CD4-positive, alpha-beta T cell treated with Interleukin-17A for 1 hour (primary cell): ENCODE results near the gene COL28A1.

ENCODE experiments used
- DNase-seq: peaks from one replicate; pipeline ENCODE4 v3.0.0-alpha.2; 2020

The COL28A1 gene

DNA sequence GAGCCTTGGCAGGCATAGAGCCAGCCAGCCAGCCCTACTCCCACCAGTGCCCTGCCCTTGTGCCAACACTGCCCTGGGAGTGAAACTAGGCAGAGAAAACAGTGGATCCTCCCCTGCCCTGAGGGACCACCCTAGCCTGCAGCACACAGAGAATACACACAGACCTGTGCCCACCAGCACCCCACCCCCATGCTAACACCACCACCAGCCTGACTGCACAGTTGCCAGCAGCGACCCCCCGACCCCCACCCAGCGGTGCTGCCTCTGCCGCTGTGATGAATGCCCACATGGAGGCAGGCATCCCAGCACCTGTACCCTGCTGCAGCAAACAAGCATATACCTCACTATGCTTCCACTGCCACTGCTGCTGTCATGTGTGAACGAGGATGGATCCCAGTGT is 21.6 kb upstream of the COL28A1 start:
- no peak for DNase-seq

DNA sequence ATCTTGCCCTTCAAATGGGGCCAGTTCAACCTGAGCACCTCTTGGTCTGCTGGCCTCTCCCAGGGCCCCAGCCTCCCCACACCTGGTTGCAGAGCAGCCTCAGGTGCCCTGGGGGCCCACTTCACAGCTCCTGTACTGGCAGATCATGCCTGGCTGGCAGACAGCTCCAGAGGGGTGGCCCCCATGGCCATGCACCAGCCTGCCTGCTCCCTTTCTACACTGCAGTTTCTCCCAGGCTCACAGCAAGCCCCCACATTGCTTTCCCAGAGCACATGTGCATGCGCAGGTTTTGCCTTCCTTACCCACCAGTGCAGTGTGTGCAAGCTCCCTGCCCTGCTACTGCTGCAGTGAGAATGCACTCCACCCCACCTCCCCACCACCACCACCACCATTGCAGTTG is 21.2 kb upstream of the COL28A1 start:
- DNase-seq = no peak

DNA sequence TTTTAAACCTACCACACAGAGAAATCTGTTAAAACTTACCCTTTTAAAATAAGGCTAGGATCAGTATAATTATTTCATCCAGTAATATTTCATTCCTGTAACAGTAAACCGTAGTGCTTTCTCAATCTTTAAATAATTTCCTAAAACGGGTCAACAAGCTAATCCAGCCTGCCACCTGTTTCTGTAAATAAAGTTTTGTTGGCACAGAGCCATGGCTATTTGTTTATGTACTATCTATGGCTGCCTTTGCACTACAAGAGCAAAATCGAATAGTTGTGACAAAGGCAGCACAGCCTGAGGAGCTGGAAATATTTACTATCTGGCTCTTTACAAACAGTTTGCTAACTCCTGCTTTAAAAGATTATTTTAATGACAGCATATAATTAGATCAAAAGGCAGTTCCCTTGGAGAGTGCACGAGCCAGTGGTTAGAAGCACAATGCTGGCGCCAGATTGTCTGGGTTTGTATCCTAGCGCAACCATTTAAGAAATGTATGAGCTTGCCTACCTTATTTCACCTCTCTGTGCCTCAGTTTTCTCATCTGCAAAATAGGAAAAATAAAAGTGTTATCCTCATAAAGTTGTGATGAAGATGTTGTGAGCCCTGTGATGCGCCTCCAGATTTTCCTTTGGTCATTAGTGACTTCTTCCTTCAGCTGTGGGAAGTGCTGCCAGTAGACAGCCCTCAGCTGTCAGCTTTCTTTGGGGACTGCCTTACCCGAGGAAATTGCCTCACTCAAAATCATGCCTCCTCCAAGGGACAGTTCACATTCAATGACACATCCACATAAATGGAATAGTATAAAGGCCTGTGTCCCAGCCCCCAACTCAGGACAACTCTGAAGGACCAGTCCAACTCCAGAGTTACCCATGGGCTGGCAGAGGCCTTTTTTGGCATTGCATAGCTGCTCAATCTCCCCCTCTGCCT is 19.2 kb upstream of the COL28A1 start:
- DNase-seq = no peak

DNA sequence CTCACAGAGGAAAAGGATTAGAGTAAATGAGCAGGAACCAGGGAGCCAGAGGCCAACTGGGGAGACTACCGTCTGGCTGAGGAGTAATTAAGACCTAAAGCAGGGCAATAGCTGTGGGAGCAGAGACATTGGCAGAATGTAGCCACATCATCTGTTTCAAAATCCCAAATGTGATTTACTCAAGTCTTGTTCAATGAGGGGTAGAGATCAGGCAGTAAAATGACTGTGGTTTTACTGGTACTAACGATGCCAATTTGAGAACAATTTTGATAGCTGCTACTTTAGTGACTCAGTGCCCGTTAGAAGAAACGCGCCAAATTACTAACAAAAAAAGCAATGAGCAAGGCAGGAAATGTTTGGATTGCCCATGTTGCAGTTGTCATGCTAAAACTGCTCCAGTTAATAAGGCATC is 18.4 kb upstream of the COL28A1 start:
- DNase-seq = no peak

DNA sequence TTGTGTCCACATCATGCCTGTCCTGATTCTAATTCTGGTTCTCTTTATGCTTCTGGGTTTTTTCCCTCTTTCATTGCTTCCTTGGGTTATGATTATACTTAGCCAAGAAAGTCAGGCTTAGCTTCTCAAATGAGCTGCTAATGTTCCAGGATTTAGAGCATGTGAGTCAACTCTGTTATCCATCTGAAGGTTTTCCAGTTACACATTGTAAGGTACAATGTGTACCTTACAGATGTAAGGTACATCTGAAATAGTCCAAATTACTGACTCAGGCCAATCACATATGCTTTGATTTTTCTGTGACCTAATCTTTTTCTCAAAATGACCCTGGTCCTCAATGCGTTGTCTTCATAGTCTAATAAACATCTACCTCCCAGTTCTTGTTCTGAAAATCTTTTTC is 17.7 kb upstream of the COL28A1 start:
- no peak for DNase-seq

DNA sequence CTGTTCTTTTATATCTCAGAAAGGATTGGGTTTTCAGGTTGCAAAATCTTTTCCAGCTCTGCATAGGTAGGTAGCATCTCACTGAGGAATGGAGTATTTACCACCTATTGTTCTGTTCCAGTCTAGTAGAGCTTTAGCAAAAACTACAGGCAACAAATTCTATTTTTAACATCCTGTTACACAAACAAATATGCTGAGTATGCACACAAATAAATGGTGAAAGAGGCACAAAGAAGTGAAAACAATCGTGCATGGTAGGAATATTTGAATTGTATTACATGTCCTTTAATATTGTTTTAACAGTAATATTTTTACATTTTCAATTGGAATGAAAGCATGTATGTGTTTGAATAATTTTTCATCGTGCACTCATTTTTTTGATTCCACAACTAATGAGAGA is 16.5 kb upstream of the COL28A1 start:
- no peak for DNase-seq

DNA sequence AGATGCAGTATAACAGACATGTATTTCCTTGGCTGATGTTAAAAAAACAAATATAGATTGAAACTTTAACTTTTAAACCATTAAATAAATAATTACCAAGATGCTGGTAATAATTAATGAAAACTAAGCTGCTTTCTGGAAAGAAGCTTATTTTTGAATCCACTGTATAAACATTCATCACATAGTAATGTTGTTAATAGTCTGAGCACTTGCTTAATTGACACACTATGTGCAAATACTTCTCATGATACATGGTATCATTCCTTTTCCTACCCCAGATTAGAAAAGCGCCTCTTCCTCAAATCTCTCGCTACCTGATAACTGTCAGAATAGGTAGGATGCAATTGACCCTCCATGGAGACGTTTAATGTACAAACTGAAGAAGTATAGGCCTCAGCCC is 15.0 kb upstream of the COL28A1 start:
- DNase-seq = no peak

DNA sequence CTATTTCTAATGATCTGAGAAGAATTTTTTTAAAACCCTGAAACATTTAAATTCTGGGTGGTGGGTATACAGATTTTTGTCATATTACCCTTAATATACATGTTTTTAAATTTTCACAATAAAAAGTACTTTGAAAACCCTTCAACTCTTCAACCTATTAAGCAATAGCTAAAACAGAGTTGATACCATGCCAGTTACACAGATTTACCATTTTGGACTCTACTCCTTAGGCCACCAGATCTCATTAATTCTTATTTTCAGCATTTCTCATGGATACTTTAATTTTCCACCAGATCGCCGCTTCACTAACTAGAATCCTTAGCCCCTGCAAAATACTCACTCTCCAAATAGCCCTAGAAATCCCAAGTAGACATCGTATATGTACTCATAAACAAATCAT is 12.7 kb upstream of the COL28A1 start:
- DNase-seq = no peak

DNA sequence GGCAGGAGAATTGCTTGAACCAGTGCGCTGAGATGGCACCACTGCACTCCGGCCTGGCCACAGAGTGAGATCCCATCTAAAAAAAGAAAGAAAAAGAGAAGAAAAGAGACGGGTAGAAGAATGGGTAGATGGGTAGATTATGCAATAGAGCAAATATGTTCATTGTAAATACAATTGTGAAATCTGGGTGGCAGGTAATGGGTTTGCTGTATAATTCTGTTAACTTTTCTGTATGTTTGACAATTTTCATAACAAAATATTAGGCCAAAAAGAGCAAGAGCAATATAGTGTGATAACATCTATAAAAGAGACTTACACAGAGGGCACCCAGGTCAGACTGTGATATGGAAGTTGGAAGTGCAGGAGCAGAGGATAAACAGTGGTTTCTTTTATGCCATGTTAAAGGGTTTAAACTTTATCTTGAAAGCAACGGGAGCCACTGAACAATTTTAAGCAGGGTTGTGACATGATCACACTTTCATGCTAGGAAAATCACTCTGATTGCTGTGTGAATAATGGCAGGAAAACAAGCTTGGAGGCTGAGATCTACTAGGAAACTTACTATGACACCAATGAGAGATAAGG is 6.7 kb upstream of the COL28A1 start:
- DNase-seq = no peak

DNA sequence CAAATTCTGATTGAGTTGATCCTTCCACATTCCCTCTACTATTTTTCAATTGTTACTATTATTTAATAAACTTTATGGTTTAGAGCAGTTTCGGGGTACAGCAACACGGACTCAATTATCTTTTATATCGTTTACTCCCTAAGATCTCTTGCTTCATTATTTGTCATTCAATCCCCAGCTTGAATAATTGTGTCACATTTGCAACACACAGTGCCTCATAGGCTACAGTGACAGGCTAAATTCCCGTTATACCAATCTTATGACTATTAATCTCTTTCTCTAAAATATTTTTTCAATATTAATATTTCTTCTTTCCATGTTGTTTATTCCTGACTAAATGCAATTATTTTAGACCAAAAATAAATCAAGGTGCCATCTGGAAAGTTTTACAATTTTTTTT is 4.0 kb upstream of the COL28A1 start:
- no peak for DNase-seq

DNA sequence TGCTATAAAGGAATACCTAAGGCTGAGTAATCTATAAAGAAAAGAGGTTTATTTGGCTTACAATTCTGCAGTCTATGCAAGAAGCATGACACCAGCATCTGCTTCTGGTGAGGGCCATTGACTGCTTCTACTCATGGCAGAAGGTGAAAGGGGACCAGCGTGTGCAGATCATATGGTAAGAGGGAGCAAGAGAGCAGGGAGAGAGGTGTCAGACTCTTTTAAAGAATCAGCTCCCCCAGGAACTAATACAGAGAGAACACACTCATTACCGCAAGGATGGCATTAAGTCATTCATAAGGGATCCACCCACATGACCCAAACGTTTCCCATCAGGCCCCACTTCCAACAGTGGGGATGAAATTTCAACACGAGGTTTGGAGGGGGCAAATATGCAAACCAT is 3.5 kb upstream of the COL28A1 start:
- DNase-seq = no peak

DNA sequence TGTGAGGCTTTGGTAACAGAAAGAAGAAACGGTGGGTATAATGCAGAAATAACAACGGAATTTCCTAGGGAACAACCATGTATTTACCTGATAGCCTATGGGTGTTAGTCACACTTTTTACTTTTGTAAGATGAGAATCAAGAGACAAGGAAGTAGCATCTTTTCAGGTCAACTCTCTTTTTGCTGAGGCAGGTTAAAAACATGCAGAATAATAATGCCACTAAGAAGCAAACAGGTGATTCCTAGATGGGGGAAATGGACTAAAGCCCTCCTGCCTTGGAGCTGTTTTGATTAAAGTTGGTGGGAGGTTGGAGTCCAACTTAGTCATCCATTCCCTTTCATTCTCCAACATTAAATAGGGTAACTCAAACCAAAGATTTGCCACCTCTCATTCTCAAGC is 2.0 kb upstream of the COL28A1 start:
- no peak for DNase-seq

DNA sequence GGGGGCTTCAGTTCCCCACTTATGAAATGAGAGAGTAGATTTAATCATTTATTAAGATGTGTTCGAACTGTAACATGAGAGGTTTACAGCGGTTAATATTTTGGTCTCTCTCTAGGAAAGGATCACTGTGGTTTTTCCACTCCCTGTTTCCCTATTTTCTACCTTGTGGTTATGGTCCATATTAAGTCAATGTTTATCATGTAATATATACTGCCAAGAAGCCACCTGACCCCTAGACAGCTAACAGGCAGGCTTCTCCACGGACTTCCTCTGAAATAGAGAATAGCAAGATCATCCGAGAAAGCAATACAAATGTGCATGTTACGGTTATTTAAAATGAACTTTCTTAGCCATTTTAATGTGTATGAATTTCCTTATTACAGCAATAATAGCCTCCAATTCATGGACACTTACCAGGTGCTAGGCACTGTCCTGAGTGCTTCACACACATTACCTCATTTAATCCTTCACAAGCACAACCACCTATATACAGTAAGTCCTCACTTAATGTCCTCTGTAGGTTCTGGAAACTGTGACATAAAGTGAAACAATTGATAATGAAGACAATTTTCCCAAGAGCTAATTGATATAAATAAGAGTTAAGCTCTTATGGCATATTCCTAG is 835 bp upstream of the COL28A1 start:
- DNase-seq = no peak

DNA sequence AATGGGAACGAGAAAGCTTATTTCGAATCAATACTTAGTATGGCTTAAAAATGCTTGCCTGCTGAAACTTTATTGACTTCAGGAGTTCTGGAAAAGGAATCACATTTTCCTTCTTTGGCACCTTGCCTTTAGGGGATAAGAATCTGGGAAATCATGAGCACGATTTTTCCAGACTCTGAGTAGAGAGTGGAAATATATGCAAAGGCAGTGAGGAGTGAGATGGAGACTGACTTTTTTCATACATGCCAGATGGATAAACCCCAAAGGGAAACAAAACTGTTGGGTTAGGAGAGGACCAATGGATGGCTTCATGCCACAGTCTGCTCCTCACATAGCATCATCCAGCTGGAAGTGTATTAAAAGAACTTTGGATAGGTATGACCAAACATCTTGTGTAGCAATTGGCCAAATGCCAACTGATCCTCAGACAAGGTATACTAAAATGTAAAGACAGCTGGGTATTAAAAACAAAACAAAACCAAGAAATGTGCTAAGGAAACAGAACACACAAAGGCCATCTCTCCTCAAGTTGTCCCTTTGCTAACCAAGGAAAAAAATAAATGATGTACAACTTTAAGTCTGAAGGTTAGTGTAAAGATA is 1.7 kb downstream of the COL28A1 start:
- DNase-seq = no peak

DNA sequence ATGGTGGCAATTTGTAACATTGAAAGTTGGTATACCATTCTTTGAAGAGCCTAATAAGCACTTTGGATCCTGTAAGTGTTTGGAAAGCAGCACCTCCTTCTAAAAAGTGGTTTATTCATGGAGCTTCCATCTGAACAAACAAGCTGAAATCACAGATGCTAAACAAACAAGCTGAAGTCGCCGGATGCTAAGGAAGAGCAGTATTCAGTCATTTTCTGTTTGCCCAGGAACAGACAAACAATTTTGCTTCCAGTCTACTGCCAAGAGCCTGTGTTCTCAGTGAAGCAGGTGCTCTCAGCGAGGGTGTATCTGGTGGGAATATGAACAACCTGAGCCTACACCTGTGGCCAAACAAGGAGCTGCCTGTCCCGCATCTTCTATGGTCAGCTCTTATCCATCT is 6.3 kb downstream of the COL28A1 start:
- DNase-seq = no peak

DNA sequence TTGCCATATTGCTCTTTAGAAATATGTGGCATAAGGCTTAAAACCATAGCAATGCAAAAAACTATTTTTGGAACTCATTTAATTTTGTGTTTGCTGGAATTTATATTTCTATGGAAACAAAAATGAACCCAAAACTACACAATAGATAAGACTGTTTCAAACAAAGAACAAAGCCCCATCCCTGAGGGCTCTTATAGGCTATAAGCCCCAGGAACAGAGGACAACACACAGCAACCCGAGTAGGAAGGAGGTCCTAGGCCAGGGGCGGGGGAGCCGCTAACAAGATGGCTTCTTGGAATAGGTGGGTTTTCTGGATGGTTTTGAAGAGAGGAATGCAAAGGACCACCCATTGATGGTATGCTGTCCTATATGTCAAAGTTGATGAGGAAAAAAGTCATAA is 8.6 kb downstream of the COL28A1 start:
- DNase-seq = no peak

DNA sequence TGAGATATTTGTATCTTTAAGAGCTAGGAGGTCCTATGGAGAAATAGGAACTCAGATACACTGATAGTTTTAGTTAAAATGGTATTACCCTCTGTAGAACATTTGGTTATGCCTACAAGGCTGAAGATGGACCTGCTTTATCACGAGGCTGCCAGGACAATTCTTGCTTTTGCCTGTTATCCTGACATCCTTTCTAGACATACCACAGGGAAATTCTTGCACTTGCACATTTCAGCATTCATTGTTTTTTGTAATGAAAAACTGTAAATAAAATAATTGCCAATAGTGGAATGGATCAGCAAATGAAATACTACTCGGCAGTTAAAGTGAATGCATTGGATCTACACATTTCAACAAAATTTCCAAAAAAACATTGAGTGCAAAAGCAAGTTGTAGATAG is 9.7 kb downstream of the COL28A1 start:
- DNase-seq = no peak

DNA sequence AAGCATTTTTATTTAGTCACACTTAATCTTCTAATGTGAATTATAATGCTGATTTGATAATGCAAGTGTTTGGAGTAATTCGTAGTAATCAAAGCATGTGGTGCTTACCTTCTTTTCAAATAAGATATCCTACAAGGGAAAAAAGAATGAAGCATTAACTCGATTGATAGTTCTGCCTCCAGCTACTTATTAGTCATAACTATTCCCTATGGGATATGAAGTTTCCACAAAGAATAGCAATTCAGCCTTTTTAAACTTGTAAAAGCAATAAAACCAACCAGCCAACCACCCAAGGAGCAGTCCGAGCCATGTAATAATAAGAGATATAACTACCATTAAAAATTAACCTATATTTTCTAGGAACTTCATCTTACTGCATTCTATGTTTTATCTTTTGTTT is 11.6 kb downstream of the COL28A1 start:
- DNase-seq = no peak

DNA sequence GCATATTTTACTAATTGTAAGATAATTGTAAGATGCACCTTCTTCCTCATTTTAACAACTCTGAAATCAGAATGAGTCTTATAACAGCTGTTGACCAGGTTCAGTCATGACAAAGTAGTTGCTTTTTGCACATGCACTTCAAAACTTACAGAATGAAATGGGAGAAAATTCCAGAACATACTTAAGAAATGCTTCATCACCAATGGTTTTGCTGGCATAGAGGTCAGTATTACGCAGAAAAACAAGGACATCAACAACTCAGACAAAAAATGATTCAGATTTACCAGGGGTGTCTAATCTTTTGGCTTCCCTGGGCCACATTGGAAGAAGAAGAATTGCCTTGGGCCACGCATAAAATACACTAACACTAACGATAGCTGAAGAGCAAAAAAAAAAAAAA is 13.3 kb downstream of the COL28A1 start:
- DNase-seq = no peak

DNA sequence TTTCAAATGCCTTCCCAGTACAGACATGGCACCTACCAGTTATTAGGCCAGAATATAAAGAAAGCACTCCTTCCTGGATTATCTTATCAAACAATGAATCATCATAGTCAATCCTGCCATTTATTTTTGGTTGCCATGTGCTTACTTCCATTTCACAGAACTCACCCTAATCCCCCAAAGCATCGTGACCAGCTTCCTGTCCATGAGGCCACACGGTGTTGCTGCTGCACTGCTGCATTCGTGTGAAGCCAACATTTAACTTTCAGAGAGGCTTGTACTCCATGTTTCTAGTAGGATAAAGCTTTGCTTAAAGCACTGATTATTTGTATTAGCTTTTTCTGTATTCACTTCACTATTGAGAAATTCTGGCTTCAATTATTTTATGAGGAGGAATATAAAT is 14.4 kb downstream of the COL28A1 start:
- DNase-seq = no peak

DNA sequence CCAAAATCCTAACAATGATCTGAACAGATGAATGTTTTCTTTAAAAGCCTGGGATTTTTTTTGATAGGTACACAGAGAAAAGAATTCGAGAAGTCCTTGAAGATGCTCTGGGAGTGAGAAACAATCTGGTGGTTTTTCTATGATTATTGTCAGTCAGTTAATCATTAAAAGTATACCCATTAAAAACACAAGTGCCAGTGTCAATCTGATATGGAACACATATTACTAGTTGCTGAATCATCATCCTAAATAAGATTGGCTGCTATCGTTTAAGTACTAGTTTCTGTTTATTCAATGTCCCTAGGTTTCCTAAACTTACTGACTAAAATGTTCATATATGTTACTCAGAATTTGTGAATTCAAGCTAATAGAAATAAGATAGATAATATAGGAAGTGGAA is 16.1 kb downstream of the COL28A1 start:
- no peak for DNase-seq

DNA sequence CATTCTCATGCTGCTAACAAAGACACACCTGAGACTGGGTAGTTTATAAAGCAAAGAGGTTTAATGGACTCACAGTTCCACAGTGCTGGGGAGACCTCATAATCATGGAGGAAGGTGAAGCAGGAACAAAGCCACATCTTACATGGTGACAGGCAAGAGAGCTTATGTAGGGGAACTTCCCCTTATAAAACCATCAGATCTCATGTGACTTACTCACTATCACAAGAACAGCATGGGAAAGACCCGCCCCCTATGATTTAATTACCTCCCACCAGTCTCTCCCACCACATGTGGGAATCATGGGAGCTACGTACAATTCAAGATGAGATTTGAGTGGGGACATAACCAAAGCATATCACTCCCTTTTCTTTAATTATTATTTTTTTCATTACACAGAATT is 16.6 kb downstream of the COL28A1 start:
- no peak for DNase-seq

DNA sequence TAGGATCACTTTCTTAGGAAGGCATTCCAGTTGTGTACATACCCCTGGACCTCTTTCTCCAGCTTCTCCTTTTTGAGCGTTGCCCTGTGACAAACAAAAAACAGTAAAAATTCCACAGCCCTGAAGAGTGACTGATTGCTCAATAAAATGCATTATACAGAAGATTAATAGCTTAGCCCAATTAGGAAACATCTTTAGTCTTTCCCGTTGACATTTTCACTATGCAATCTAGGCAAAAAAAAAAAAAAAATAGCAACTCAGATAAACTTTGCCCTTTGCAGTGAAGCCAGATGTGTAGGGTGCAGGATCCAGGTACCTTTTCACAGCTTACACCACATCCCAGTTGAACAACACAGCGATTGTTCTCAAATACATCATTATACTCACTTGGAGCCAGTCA is 17.9 kb downstream of the COL28A1 start:
- no peak for DNase-seq

DNA sequence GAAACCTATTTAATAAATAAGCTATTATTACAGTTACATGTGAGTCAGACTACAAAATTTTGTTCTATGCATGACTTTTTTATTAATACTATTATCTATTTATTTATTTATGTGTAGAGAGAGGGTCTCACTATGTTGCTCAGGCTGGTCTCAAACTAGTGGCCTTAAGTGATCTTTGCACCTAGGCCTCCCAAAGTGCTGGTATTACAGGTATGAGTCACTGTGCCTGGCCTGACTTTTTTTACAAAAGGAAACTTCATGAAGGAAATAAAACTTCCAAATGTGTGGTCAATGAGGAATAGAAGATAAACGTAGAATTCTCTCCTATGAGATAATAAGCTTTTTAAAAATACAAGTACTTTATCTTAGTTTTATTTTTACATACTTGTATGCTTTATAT is 19.0 kb downstream of the COL28A1 start:
- no peak for DNase-seq
